ENCODE measurements around the gene FAM222B. TPM values are rescaled to one million over a fixed set of nuclear protein-coding genes. Genes with fewer than 3 reads are reported as not detected.
A peak's percentile ranks its signal among the peaks of the same experiment; 100 is the strongest.

Gene FAM222B
- total and polyA plus RNA-seq, 2 donors (not counting 1 experiment from before 2014, with no cell fraction given) = 10.8 to 23.1 TPM

DNA sequence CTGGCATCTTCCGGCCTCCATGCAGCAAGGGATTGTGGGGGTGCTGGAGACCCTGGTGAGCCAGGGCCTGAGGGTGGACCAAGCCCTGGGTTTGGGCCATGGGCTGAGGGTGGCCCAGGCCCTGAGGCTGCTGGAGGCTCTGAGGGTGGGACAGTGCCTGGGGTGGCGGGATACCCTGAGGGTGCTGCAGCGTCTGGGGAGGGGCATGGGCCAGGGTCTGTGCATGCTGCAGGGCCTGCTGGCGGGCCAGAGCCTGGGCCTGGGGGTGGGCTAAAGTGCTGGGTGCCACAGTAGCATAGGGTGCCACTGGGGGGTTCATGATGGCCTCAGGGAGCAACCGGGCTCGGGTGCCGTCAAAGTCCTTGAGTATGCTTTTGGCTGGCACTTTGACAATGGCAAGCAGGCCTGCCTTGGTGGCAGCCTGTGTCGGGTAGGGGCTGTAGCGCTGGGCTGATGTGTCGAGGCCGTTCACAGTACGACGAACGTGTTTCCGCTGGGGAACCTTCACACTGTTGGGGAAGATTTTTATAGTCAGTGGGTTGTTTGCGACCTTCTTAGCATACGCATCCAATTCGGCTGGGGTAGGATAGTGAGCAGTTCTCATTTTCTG is 83.2 kb downstream of the FAM222B start:
- Histone ChIP-seq H3K79me2 (ENCODE audit: control insufficient read depth, insufficient read depth, low read length) (peaks cover 39% of the 10 kb centered on the region), H3K4me1 (ENCODE audit: control insufficient read depth in 2 of 2, insufficient read depth in 2 of 2, low read length in 2 of 2) (peaks cover 0 to 8% of the 10 kb centered on the region in 2 donors), H3K27ac (ENCODE audit: low read length in 2 of 2) (no peak overlapping the region), H3K9me3 (ENCODE audit: control extremely low read depth in 1 of 3, control insufficient read depth in 2 of 3, insufficient read depth in 1 of 3, low read length in 2 of 3) (no peaks in the 10 kb centered on the region), H3K4me3 (ENCODE audit: control extremely low read depth in 1 of 5, extremely low read depth in 1 of 5, insufficient read depth in 1 of 5, low read depth in 2 of 5, low read length in 4 of 5) (no peak overlapping the region), H3K9ac (ENCODE audit: low read length) (no peak overlapping the region), H3K27me3 (replicated peaks in 1 of 4; ENCODE audit: control extremely low read depth in 1 of 4, control insufficient read depth in 3 of 4, insufficient read depth in 4 of 4, low read length in 3 of 4) (no peaks in the 10 kb centered on the region), H3K36me3 (replicated peaks in 1 of 2; ENCODE audit: control extremely low read depth in 1 of 2, control insufficient read depth in 1 of 2, extremely low read depth in 1 of 2, insufficient read depth in 2 of 2, low read length in 1 of 2) (peaks cover 7 to 34% of the 10 kb centered on the region in 2 experiments), H3K4me2 (replicated peaks; ENCODE audit: low read depth, low read length, poor library complexity, severe bottlenecking) (no peak overlapping the region), H2AFZ (ENCODE audit: insufficient read depth, low read depth, low read length, poor library complexity, severe bottlenecking) (no peak overlapping the region), H4K20me1 (ENCODE audit: control insufficient read depth, insufficient read depth, low read length, poor library complexity, severe bottlenecking) (peaks cover 29% of the 10 kb centered on the region)
- POLR2A ChIA-PET = no interaction called here
- Mint-ChIP-seq H3K4me3 (no peak overlapping the region), H3K4me1 (peaks cover 11% of the 10 kb centered on the region), H3K27me3 (no peaks in the 10 kb centered on the region), H3K27ac (no peak overlapping the region), H3K9me3 (ENCODE audit: insufficient read depth) (no peaks in the 10 kb centered on the region)
- TF ChIP-seq EZH2 (IDR thresholded peaks at IDR 0.05; ENCODE audit: borderline replicate concordance, insufficient read depth, low read depth, low read length, poor library complexity, severe bottlenecking) (no peak), CTCF (IDR thresholded peaks at IDR 0.05) (no peak)
- intact Hi-C loops (cut with micrococcal nuclease) = no loop called here
- peak; percentile 25 for DNase-seq
- no peak for ATAC-seq (ENCODE audit: low read depth)
- CTCF ChIA-PET = interaction anchor here (6.6 to 7.6 kb wide), 5 partner anchors 9 to 194 kb away, joined by 58 to 137 read pairs (median 112); partner anchors contain the start of genes DHRS13, FLOT2, NEK8 and PHF12
- over 99% methylated on average over 18 of the region's 18 CpGs for WGBS (ENCODE audit: insufficient coverage)

GRCh38 chr17:28758411-28759121 is 84.0 kb downstream of the FAM222B start:
- Histone ChIP-seq H3K4me3 (ENCODE audit: control extremely low read depth in 1 of 5, extremely low read depth in 1 of 5, insufficient read depth in 1 of 5, low read depth in 2 of 5, low read length in 4 of 5) (no peak overlapping the region), H3K9ac (ENCODE audit: low read length) (no peak overlapping the region), H3K4me2 (replicated peaks; ENCODE audit: low read depth, low read length, poor library complexity, severe bottlenecking) (no peak overlapping the region), H3K36me3 (replicated peaks in 1 of 2; ENCODE audit: control extremely low read depth in 1 of 2, control insufficient read depth in 1 of 2, extremely low read depth in 1 of 2, insufficient read depth in 2 of 2, low read length in 1 of 2) (peaks cover 7 to 34% of the 10 kb centered on the region in 2 experiments), H4K20me1 (ENCODE audit: control insufficient read depth, insufficient read depth, low read length, poor library complexity, severe bottlenecking) (peaks cover 28% of the 10 kb centered on the region), H3K27ac (ENCODE audit: low read length in 2 of 2) (no peak overlapping the region), H3K4me1 (ENCODE audit: control insufficient read depth in 2 of 2, insufficient read depth in 2 of 2, low read length in 2 of 2) (peaks cover 0 to 8% of the 10 kb centered on the region in 2 donors), H3K27me3 (replicated peaks in 1 of 4; ENCODE audit: control extremely low read depth in 1 of 4, control insufficient read depth in 3 of 4, insufficient read depth in 4 of 4, low read length in 3 of 4) (no peaks in the 10 kb centered on the region), H3K79me2 (ENCODE audit: control insufficient read depth, insufficient read depth, low read length) (peaks cover 36% of the 10 kb centered on the region), H3K9me3 (ENCODE audit: control extremely low read depth in 1 of 3, control insufficient read depth in 2 of 3, insufficient read depth in 1 of 3, low read length in 2 of 3) (no peaks in the 10 kb centered on the region), H2AFZ (ENCODE audit: insufficient read depth, low read depth, low read length, poor library complexity, severe bottlenecking) (no peak overlapping the region)
- peaks cover 9% of the 10 kb centered on the region for H3K4me1 Mint-ChIP-seq
- H3K27ac Mint-ChIP-seq = no peak overlapping the region
- no peak for ATAC-seq (ENCODE audit: low read depth)
- no peaks in the 10 kb centered on the region for H3K9me3 Mint-ChIP-seq (ENCODE audit: insufficient read depth)
- H3K4me3 Mint-ChIP-seq = no peak overlapping the region
- ChIA-PET CTCF (interaction anchor here (1.0 kb wide), 1 partner anchor 31 kb away, joined by 4 read pairs; no protein-coding TSS in a partner anchor), POLR2A (no interaction called here)
- TF ChIP-seq EZH2 (IDR thresholded peaks at IDR 0.05; ENCODE audit: borderline replicate concordance, insufficient read depth, low read depth, low read length, poor library complexity, severe bottlenecking) (no peak), CTCF (IDR thresholded peaks at IDR 0.05) (no peak)
- WGBS (ENCODE audit: insufficient coverage) = 97% methylated on average over 32 of the region's 32 CpGs
- no peaks in the 10 kb centered on the region for H3K27me3 Mint-ChIP-seq
- intact Hi-C loops (cut with micrococcal nuclease) = no loop called here
- peak; percentile 31 for DNase-seq
